CD4-positive, alpha-beta T cell treated with Interleukin-17A for 4 hours (primary cell): ENCODE measurements around the gene UTP11.
"Not testable (repeated sequence)": the region's sequence is repeated elsewhere in the genome, so short reads cannot be mapped to it uniquely, and the experiment has no call there.

Experiments used
- DNase-seq: peaks from one replicate; pipeline ENCODE4 v3.0.0-alpha.2; 2020; ENCODE audit warnings: mixed read lengths

The UTP11 gene, protein sequence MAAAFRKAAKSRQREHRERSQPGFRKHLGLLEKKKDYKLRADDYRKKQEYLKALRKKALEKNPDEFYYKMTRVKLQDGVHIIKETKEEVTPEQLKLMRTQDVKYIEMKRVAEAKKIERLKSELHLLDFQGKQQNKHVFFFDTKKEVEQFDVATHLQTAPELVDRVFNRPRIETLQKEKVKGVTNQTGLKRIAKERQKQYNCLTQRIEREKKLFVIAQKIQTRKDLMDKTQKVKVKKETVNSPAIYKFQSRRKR

DNA sequence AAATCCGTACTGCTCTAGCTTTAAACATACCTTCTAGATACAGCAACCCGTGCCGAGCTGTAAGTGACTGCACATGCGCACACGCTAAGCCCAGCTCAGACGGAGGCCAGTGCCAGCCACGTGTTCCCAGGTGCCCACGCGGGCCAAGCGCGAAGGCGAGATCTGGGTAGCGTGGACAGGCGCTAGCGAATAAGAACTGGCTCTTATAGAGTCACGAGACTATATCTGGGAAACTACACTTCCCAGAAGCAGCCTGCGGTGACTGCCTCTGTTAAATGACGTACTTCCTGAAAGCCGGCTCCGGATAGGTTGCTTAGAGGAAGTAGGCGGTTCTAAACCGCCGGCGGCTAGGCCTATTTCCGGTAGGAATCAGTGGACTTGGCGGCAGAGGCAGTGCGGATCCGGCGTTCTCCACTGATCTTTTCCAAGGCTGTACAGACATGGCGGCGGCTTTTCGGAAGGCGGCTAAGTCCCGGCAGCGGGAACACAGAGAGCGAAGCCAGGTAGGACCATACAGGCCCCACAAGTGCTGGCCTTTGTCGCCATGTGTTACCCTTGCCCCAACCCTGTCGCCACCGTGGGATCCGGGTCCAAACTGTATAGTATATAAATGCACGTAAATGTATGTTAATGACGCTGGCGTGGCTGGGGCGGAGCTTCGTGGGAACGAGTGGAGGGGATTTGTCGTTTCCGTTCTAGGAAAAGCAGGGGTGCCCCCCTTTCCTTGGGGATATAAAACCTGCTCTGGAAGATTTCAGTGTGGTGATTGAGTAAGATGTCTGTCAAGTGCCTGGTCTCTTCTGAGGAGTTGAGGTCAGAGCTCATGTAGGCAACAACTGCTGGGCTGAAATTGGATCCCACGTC lies at the start of gene UTP11:
TSS of gene UTP11 (plus strand) at position 372 of the 864 bp plus-strand sequence. CDS start at position 441, 69 bp downstream.
- peak; percentile 89 for DNase-seq

DNA sequence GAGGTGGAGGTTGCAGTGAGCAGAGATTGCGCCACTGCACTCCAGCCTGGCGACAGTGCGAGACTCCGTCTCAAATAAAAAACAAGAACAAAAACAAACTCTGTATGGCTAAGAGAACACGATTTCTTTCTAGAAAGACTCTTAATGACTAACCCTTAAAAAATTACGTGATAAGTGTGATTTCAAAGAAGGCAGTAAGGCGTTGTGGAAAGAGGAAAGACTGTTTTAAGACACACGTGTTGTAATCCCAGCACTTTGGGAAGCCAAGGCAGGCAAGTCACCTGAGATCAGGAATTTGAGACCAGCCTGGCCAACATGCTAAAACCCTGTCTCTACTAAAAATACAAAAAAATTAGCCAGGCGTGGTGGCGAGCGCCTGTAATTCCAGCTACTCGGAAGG lies 48.4 kb upstream of the UTP11 start:
- DNase-seq, result not testable (repeated sequence)

DNA sequence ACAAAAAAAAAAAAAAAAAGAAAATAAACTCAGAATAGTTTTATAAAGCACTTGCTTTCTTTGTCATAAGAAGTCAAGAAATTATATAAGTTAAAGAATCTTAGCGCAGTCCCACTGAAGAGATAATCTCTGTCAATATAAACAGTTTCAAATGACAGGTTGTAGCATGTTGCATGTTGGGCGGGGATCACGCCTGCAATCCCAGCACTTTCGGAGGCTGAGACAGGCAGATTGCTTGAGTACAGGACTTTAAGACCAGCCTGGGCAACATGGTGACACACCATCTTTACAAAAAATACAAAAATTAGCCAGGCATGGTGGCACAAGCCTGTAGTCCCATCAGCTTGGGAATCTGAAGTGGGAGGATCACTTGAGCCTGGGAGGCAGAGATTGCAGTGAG lies 47.2 kb upstream of the UTP11 start:
- DNase-seq, result no peak

DNA sequence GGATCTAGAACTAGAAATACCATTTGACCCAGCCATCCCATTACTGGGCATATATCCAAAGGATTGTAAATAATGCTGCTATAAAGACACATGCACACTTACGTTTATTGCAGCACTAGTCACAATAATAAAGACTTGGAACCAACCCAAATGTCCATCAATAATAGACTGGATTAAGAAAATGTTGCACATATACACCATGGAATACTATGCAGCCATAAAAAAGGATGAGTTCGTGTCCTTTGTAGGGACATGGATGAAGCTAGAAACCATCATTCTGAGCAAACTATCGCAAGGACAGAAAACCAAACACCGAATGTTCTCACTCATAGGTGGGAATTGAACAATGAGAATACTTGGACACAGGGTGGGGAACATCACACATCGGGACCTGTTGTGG lies 38.9 kb upstream of the UTP11 start:
- not testable (repeated sequence) for DNase-seq

DNA sequence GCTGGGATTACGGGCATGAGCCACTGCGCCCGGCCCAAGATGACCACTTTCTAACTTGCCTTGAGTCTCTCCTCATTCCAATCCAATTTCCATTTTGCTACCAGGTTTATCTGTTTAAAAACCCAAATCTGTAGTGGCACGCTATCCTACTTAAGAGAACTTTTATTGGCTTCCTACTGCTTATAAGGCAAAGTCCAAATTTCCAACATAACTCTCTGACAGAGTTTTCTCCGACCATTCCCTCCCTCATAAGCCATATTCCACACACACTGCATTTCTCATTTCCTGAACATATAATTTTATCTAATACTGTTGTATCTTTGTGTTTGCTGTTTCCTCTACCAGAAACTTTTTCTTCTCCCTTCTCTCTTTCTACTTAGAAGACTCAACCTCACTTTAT lies 38.0 kb upstream of the UTP11 start:
- no peak for DNase-seq

DNA sequence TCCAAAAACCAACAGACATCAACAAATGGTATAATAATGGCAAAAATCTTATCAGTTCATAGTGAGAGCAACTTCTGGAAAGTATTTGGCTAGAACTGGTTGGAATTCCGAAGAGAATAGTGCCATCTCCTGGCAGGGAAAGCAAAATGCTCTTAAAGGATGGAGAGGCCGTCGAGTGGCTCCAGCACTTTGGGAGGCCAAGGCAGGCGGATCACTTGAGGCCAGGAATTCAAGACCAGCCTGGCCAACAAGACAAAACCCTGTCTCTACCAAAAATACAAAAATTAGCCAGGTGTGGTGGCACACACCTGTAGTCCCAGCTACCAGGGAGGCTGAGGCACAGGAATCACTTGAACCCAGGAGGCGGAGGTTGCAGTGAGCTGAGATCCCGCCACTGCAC lies 37.5 kb upstream of the UTP11 start:
- not testable (repeated sequence) for DNase-seq

DNA sequence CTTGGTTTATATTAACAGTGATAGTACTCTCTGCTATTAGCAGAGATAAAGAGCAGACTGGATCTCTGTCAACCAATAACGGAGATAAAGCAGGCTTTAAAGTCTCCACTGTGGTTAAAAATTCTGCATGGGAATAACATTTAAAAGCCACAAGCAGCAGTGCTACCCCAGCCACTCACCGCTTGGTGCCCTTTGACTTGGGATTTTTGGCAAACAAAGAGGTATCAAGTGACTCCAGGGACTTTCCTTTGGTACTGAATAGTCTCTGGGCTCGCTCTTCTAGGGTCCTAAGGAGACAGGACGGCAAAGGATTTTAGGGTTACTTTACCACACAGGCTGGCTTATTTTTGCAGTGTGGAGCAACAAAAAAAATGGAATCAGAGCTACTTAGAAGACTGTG lies 34.0 kb upstream of the UTP11 start:
- no peak for DNase-seq

DNA sequence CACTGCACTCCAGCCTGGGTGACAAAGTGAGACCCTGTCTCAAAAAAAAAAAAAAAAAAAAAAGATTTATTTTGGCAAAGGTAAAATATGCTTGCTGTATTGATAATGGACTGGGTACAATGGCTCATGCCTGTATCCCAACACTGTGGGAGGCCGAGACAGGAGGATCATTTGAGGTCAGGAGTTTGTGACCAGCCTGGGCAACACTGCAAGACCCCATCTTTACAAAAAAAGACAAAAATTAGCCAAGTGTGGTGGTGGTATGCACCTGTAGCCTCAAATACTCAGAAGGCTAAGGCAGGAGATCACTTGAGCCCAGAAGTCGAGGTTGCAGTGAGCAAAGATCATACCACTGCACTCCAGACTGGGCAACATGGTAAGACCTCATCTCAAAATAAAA lies 29.0 kb upstream of the UTP11 start:
- no peak for DNase-seq

DNA sequence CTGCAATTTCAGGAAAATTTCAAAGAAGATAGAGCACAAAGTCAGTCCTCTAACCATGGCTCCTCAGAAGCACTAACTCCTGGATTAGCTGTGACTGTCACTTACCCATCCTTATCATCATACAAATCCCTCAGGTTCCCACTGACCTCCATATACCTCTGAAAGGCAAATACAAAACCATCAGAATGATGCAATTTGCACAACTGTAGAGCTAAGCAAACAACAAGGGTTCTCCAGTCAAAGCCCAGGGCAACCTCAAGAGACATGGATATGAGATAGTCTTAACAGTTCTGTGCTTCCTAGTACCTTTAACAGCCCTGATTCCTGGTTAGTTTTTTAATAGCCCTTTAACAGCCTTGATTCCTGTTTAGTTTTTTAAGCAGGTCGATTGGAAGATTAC lies 24.9 kb upstream of the UTP11 start:
- DNase-seq, result no peak

DNA sequence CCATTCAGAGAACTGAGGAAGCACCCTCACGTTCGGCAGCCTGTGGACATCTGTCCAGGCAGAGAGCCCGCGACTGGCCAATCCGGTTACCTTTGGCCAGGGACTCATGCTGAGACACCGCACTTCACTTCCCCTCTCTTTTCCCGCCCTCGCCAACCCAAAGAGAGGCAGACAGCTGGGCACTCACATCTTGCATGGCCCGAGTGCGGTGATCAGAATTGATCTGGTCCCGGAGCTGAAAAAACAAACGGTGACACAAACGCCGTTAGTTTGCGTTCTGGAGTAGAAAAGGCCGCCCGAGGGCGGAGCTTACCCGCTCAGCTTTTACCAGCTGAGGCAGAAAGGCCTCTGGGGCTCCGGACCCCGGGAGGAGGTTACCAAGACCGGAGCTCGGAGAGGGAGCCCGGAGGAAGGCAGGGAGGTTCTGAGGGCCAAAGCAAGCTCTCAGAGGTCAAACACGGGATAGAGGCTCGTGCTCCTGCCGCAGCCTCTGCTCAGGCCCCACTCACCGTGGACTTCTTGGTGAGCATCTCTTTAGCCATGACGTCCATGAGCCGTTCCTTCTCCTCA lies 23.1 kb upstream of the UTP11 start:
- peak; percentile 60 for DNase-seq

DNA sequence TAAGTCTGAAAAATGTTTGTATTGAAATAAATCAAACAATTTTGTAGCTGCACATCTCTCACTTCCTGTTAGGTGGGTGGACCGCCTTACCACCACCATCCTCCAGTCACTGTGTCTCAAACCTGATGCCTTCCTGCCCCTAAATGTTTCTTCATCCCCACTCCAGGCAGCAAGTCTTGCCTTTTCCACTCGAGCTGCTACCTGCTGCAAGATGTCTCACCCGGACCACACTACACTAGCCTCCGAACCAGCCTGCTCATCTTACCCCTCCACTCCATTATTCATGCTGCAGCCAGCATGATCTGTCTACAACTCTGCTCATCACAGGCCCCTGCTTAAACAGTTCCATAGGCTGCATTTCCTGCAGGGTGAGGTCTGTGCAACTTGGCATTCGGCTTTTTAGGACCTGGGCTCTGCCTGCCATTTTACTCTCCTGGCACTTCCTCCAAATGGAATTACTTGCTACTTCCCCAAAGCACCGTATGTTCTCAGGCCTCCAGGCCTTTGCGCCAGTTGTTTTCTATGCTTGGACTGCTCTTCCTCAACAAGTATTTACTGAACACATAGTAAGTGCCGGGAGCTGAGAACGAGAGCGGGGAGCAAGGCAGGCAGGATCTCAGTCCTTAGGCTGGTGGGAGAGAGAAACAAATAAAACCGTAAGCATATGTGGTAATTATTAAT lies 17.5 kb upstream of the UTP11 start:
- DNase-seq, result peak; percentile 33

DNA sequence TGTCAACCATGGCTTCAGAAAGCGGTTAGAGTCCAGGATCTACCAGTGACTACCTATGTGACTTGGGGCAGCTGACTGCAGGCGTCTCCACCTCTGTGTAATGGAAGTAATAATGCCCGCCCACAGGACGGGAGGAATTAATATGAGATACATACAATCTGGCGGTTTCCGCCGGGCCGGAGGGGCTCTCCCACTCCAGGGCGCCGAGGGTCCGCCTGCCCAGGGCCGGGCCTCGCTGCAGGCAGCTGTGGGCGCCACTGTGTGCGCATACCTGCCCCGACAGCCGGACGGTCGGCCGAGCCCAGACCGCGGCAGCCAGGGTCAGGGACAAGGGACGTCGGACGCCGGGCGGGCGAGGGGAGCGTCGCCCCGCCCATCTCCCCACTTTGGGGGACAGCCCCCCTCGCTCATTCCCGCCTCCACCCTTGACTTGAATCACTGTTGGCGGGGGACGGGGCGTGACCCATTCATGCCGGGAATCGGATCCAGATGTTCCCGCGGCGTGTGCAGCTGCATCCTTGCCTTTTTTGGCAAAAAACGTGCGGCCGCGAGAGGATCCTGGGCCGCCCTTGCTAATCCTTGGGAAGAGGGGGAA lies 16.7 kb upstream of the UTP11 start:
- DNase-seq, result peak; percentile 32

DNA sequence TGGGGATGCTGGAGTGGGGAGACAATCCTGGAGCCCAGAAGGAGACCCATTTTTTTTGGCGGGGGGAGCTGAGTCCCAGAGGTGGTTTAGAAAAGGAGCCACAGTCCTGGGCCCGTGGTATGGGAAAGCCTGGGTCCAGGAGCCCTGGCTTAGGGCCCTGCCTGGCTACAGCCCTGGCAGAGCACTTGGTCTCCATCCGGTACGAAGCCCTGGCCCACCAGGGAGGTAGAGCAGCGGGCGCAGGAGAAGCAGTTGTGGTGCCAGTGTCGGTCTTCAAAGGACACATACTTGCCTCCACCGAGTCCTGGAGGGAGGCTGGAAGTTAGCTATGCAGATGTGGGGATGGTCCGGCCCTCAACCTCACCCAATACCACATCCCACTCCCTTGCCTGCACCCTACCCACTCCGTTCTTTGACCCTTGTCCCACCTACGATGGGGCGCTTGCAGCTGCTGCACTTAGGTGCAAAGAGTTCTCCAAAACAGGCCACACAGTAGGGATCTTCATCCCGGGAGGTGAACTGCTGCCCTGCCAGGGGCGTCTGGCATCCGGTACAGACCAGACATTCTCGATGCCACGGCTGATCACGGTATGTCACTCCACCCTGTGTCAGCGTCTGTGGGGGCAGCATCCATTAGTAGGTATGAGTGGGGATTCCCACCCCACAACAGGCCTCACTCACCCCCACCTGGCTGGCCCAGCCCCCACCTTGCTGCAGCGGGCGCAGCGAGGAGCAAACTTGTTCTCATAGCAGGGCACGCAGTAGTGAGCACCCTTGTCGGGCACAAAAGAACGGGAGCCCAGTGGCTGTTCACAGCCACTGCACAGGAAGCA lies 15.1 kb upstream of the UTP11 start:
- DNase-seq, result no peak

DNA sequence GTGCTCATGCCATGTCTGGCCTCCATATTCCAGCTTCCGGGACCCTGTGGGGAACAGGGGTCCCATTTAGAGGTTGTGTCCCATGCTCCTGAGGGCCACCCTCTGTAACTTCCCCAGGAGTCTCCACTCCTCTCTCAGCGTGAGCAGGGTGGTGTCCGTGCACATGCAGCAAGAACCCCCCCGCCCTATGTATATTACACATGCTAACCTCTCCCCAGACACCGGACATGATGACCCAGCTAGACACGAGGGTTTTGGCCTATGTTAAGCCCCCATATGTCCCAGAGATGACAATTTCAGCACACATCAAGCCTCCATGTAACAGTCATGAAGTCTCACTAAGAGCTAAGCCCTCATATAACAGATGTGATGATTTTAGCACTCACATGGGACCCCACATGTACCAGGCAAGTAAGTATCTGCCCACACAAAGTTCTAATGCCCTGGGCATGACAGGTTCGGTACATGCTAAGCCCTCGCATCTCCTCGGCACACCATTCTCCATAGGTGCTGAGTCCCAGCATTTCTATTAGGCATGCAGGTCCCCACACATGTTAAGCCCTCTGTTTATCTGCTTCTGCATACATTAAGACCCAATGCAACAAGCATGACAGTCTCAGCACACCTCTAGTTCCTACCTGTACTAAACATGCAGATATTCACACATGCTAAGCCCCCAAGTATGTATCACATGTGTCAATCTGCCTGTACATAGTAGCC lies 14.3 kb upstream of the UTP11 start:
- no peak for DNase-seq

DNA sequence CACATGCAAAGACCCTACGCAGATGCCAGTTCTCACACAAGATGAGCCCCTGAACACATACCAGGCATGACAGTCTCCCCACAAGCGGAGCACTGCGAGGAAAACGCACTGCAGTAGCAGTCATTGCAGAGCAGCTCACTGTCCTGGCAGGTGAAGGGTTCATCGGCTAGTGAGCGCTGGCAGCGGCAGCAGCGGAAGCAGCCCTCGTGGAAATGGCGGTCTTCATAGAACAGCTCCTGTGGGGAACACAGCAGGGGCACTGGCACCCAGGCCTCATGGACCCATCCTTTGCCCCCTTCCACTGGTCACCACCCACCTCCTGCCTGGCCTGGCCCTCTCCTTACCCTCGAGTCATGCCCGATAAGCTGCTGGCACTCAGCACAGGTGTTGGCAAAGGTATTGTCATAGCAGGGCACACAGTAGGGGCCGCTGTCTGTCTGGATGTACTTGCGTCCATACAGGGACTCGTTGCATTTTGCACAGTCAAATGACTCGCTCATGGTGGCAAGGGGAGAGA lies 13.6 kb upstream of the UTP11 start:
- DNase-seq, result peak; percentile 29

DNA sequence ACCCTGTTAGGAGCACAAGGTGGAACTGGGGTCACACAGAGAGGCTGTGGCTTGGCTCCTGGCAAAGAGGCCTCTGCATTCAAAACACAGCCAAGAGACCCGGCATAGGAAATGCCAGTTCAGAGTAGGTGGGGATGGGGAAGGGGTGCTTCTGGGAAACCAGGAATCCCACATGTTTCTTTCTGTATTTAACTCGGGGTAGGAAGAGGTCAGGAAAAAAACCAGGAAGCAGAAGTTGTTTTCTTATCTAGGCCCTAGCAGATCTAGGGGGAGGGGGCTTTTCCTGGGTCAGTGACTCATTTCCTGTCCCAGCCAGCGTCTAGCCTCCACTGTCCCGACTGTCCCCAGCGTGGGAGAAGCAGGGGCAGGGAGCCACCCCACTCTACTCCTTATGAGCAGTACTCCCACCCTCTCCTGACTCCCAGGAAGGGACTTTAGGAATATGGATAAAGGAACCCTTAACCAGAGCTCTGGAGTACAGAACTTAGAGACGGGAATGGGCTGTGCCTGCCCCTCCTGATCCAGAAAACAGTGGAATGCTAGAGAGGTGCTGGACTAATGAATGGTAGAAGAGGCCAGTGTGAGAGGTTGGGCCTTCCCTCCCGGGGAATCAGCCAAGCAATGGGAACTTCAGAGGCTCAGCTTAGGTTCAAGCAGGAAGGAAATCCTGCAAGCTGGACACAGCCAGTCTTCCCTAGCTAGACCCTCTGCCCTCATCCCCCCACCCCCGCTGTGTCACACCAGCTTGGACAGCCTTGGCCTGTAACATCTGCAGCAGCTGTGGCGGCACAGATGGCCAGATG lies 12.9 kb upstream of the UTP11 start:
- peak; percentile 46 for DNase-seq

DNA sequence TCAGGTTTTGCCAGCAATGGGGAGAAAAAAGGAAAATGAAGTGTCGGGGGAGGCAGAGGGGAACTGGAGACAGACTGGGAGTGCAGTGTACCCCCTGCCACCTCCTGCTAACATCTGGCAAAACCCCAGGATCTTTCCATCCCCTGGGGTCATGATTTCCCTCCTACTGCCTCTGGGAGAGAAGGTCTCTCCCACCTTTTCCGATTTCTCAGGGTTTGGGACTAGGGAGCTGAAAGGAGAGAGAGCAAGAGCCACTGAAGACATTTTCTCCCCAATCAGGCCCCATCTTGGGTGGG lies 12.4 kb upstream of the UTP11 start:
- no peak for DNase-seq

DNA sequence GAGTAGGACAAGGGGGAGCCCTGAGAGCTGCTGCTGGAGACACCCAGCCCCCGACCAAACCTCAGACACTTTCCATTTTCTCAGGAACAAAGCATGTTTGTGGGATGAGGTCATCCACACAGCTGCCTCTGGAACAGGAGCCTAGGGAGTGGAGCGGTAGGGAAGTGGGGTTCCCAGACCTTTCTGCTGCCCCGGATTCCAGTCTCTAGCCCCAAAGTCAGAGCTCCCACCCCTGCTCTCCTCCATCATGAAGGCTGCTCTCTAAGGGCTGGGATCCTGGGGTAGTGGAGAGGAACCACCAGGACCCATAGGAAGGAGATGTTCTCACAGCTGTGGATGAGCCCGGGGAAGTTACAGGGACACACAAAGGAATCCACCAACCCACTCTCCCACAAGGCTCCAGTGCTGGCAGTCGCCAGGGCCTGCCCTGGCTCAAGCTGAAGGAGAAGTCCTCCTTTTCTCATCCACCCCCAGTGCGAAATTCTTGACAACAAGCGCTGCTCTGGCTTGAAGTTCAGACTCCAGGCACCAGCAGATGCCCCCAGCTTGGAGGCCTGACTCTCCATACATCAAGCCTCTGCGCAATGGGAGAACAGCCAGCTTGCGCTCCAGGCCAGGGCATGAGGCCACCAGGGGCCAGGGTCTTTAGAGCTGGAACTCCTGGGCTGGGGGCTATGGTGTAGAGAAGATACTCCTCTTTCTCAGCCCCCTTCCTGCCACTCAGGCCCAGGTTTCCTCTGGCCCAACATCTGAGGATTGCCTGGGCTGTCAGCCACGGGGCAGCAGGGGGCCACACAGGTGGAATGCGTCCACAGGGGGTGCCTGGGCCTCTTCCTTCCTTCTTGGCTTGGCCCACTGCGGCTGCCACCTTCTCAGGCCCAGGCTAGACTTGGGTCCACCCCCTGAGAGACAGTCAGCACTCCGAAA lies 11.7 kb upstream of the UTP11 start:
- no peak for DNase-seq
